HG02588 (cell line): Measurements from ENCODE around the gene F2.
"Not testable (repeated sequence)": the region's sequence is repeated elsewhere in the genome, so short reads cannot be mapped to it uniquely, and the experiment has no call there.

ENCODE experiments used
- ATAC-seq: cut with Tn5 transposase; IDR thresholded peaks from one replicate; pipeline ENCODE4 v1.9.1; 2021; ENCODE audit warnings: mild to moderate bottlenecking, moderate library complexity; ENCODE audit not compliant: unreplicated experiment

Gene F2

DNA sequence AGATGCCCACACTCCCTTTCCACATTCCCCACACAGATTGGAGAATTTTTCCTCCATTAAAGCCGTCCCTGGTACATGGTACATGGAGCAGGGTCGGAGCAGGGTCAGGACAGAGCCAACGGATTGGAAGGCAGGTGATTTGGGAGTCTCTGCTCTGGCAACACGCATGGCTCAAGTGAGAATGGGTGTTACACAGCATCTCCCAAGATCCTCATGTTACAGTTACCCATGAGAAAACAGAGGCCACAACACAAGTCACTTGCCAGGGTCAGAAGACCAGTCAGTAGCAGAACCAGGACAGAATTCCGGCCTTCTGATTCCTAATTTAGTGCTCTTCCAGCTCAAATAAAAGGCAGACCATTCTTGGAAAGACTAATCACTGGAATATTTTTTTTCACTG, 7.7 kb upstream of the F2 start:
- no peak for ATAC-seq

GRCh38 chr11:46712874-46713576, 6.0 kb upstream of the F2 start:
- no peak for ATAC-seq

GRCh38 chr11:46717825-46718154, 1.2 kb upstream of the F2 start:
- ATAC-seq = not testable (repeated sequence)

GRCh38 chr11:46718155-46719019, 626 bp upstream of the F2 start:
- no peak for ATAC-seq

DNA sequence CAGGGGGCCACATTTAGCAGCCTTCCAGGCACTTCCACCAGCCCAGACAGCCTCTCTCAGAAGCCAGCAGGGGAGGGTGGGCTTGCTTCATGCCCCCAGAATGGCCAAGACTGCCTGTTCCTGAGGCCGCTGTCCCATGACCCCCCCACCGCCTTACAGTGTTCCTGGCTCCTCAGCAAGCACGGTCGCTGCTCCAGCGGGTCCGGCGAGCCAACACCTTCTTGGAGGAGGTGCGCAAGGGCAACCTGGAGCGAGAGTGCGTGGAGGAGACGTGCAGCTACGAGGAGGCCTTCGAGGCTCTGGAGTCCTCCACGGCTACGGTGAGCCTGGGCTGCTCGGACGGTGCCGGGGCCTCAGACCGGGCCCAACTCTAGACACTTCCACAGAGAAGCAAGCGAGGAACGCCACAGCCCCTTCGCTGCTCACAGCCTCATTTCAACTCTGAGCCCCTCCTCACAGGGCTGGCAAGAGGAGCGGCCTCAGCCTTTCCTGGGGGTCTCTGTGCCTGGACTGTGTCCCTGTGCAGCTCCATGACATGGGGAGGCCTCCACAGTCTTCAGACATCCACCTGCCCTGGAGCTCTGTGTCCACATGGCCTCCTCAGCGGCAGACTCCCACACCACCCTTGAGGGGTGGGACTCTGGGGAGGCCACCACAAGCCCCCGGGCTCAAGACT, 668 bp downstream of the F2 start:
- ATAC-seq = no peak

DNA sequence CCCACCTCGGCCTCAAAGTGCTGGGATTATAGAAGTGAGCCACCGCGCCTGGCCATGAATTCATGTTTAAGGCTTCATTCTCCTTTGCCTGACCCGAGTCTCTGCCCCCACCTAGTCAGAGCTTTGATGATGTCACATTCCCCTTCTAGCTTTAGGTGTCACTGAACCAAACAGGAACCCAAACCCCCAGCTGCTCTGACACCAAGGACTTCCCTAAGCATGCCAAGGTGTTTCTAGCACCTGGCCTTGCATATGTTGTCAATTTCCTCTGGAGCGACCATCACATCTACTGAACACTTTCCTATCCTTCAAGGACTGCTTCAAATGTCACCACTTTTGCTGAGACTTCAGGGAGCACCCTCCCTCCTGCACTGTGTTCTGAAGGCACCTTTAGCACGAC, 2.3 kb downstream of the F2 start:
- no peak for ATAC-seq

- no peak for ATAC-seq
Measured at GRCh38 chr11:46722566-46723358, 3.7 kb downstream of the F2 start.

DNA sequence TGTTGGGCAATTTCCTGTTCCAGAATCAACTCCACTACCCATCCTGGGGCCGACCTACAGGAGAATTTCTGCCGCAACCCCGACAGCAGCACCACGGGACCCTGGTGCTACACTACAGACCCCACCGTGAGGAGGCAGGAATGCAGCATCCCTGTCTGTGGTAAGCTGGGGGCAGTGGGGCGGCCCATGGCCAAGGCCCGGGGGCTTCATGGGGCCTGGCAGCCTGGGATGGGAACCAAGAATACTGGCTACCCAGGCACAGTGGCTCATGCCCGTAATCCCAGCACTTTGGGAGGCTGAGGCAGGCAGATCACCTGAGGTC, 4.3 kb downstream of the F2 start:
- ATAC-seq = no peak

GRCh38 chr11:46724088-46724487, 5.1 kb downstream of the F2 start:
- ATAC-seq = no peak

DNA sequence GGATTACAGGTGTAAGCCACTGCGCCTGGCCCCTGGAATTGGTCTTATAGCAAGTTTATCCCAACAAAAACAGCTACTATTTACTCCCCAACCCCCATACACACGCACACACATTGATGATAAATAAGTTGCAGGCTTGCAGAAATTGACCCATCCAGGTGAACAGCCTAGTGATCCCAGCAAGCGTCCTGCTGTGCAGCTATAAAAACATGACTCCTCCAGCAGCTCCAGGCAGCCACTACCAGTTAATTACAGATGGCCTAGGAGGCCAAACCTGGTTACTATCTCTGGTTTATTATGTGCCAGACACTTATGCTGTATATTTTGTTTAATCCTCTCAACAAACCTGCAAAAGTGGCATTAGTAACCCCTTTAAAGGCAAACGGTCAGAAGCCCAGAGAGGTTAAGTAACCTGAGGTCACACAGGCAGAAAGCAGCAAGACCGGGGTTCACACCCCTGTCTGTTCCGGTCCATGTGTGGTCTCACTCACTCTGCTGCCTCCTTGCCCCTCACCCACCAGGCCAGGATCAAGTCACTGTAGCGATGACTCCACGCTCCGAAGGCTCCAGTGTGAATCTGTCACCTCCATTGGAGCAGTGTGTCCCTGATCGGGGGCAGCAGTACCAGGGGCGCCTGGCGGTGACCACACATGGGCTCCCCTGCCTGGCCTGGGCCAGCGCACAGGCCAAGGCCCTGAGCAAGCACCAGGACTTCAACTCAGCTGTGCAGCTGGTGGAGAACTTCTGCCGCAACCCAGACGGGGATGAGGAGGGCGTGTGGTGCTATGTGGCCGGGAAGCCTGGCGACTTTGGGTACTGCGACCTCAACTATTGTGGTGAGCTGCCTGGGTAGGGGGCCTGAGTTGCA, 6.6 kb downstream of the F2 start:
- ATAC-seq = no peak

- no peak for ATAC-seq
Measured at GRCh38 chr11:46726206-46726862, 7.3 kb downstream of the F2 start.

DNA sequence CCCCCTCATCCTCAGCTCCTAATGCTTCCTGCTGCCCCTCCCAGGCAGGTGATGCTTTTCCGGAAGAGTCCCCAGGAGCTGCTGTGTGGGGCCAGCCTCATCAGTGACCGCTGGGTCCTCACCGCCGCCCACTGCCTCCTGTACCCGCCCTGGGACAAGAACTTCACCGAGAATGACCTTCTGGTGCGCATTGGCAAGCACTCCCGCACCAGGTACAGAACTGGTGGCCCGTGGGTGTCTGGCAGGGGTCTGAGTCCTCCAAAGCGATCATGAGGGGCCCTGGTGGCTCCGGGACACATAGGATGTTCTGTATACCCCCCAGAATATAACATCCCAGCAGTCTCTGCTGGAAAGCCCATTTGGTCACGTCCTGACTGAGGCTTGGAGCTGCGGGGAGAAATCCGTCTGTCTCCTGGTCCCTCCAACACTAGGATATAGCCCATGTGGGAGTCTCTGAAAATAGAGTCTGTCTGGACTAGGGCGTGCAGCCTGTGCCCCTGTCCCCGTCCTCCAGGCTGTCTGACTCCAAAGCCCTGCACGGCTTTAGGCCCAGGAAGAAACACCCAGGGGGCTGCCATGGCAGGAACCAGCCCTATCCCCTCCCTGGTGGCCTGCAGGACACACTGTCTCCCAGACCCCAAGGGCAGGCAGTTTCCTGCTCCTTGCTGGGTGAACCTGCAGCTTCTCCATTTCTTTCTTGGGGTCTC, 9.1 kb downstream of the F2 start:
- no peak for ATAC-seq

DNA sequence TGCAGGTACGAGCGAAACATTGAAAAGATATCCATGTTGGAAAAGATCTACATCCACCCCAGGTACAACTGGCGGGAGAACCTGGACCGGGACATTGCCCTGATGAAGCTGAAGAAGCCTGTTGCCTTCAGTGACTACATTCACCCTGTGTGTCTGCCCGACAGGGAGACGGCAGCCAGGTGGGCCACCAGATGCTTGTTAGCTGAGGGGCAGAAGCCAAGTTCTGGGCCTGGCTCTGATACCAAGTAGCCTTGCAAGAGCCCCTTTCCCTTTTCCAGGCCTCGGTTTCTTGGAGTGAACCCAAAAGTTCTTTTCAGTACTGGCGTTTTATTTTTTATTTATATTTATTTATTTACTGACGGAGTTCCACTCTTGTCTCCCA, 9.6 kb downstream of the F2 start:
- ATAC-seq = no peak

DNA sequence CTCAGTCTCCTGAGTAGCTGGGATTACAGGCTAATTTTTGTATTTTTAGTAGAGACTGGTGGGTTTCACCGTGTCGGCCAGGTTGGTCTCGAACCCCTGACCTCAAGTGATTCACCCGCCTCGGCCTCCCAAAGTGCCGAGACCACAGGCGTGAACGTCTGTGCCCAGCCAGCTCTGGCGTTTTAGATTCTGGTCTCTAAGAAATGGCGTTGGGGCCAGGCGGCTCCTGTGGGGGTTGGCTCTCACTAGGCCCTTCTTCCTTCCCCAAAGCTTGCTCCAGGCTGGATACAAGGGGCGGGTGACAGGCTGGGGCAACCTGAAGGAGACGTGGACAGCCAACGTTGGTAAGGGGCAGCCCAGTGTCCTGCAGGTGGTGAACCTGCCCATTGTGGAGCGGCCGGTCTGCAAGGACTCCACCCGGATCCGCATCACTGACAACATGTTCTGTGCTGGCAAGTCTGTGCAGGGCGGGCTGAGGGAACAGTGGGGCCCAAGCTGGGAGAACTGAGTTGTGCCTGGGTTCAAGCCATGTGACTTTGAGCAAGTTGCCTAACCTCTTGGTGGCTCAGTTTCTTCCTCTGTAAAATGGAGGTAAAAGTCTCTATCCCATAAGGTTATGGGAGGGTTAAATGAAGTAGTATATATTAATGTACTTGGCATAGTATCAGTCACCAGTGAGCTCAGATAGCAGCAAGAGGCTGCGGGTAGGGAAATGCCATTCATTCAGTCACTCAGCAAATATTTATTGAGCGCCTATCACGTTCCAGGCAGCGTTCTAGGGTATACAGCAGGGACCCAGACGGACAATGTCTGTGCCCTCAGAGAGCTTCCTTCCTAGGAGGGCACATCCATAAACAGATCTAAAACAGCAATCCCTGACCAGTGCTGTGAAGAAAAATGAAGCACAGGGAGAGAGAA, 10.4 kb downstream of the F2 start:
- ATAC-seq = no peak

DNA sequence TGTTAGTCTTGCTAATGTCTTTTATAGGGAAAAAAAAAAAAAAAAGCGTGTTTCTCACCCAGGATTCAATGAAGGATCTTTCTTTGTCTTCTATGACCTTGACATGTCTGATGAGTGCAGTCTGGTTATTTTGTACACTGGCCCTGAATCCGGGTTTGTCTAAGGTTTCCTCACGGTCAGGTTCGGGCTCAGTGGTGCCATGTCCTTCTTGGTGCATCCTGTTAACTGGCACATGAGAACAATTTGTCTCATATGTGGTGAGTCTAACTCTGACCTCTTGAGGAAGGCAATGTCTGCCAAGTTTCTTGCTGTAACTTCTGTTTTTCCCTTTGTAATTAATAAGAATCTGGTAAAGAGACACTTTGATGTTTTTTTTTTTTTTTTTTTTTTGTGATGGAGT, 12.5 kb downstream of the F2 start:
- no peak for ATAC-seq

DNA sequence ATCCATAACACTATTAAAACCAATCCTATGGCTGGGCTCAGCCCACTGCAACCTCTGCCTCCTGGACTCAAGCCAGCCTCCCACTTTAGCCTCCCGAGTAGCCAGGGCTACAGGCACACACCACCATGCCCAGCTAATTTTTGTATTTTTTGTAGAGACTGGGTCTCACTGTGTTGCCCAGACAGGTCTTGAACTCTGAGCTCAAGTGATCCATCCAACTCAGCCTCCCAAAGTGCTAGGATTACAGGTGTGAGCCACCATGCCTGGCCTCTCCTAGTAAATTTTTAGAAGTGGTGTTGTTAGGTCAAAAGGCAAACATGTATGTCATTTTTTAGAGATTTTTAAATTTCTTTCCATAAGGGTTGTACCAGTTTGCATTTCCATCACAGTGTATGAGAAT, 14.2 kb downstream of the F2 start:
- no peak for ATAC-seq

GRCh38 chr11:46736146-46736545, 17.1 kb downstream of the F2 start:
- ATAC-seq = no peak

DNA sequence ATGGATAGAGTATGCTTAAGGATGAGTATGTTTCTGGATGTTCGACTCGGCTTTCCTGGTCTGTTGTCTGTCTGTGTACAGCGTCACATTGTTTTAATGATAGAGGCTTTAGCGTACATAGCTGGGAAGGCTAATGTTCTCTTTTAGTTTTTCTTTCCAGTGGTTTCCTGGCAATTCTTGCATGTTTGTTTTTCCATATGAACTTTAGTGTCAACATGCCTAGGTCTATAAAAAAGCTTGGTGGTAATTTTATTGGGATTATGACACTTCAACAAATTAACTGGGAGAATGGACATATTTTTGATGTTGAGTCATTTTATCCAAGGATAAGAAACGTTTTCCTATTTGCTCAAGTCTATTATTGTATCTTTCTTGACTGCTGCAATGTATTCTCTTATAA, 17.6 kb downstream of the F2 start:
- no peak for ATAC-seq
